ENCODE data around the gene UCHL5. TPM values are rescaled to one million over a fixed set of nuclear protein-coding genes. Genes with fewer than 3 reads are reported as not detected.

The UCHL5 gene
- total RNA-seq, 1 experiment from 2014 or later: 100 TPM

DNA sequence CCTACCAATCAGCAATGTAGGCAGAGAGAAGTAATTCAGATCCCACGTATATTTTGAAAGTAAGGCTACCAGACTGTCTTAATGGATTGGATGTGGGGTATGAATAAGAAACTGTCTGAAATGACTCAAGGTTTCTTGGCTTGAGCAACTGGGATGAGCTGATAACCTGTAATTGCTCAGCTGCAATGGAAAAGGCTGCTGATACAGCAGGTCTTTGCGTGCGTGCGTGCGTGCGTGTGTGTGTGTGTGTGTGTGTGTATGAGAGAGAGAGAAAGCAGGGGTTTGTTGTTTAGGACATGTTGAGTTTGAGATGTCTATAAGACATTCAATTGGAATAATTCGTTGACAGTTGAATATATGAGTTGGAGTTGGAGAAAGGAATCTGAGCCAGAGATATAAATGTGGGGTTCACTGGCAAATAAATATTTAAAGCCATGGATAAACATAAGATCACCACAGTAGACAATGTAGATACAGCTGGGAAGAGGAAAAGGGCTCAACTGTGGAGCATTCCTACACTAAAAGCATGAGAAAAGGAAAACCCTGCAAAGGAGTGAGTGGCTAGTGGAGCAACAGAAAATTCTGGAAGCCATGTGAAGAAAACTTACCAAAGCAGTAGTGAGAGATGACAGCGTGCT, 72.9 kb downstream of the UCHL5 start:
- H3K9me3 ChIP-seq (ENCODE audit: low read depth, low read length, poor library complexity, severe bottlenecking): no peaks in the 10 kb centered on the region
- no peak overlapping the region for H3K4me3 ChIP-seq (ENCODE audit: low read depth, low read length, poor library complexity, severe bottlenecking)
- POLR2A ChIA-PET (ENCODE audit: low non-redundant PET): no interaction called here
- no peaks in the 10 kb centered on the region for H3K27me3 ChIP-seq (replicated peaks; ENCODE audit: insufficient read depth, low read depth, low read length, poor library complexity)
- CTCF ChIA-PET: no interaction called here
- no peaks in the 10 kb centered on the region for H3K4me1 ChIP-seq (ENCODE audit: insufficient read depth, low read length, poor library complexity, severe bottlenecking)
- intact Hi-C loops (cut with micrococcal nuclease; ENCODE audit: unreplicated experiment): no loop called here
- DNase-seq (ENCODE audit: low spot score): no peak
- no peaks in the 10 kb centered on the region for H3K36me3 ChIP-seq (ENCODE audit: insufficient read depth, low read length, poor library complexity, severe bottlenecking)
- BruUV-seq (replicated peaks): no TSS peak
- TF ChIP-seq, protein P1, sequence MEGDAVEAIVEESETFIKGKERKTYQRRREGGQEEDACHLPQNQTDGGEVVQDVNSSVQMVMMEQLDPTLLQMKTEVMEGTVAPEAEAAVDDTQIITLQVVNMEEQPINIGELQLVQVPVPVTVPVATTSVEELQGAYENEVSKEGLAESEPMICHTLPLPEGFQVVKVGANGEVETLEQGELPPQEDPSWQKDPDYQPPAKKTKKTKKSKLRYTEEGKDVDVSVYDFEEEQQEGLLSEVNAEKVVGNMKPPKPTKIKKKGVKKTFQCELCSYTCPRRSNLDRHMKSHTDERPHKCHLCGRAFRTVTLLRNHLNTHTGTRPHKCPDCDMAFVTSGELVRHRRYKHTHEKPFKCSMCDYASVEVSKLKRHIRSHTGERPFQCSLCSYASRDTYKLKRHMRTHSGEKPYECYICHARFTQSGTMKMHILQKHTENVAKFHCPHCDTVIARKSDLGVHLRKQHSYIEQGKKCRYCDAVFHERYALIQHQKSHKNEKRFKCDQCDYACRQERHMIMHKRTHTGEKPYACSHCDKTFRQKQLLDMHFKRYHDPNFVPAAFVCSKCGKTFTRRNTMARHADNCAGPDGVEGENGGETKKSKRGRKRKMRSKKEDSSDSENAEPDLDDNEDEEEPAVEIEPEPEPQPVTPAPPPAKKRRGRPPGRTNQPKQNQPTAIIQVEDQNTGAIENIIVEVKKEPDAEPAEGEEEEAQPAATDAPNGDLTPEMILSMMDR (conservative IDR thresholded peaks at IDR 0.05; ENCODE audit: low read depth, low read length): no peak
- no peak for TF ChIP-seq EZH2 (IDR thresholded peaks at IDR 0.05; ENCODE audit: borderline replicate concordance, low read depth, low read length, poor library complexity, severe bottlenecking)
- H3K27ac ChIP-seq (ENCODE audit: low read depth, low read length, poor library complexity, severe bottlenecking): no peak overlapping the region

- intact Hi-C loops (cut with micrococcal nuclease; ENCODE audit: unreplicated experiment): no loop called here
- no TSS peak for BruUV-seq (replicated peaks)
- TF ChIP-seq, protein P1 (conservative IDR thresholded peaks at IDR 0.05; ENCODE audit: low read depth, low read length): no peak
- TF ChIP-seq EZH2 (IDR thresholded peaks at IDR 0.05; ENCODE audit: borderline replicate concordance, low read depth, low read length, poor library complexity, severe bottlenecking): no peak
- Histone ChIP-seq H3K9me3 (ENCODE audit: low read depth, low read length, poor library complexity, severe bottlenecking) (no peaks in the 10 kb centered on the region), H3K27me3 (replicated peaks; ENCODE audit: insufficient read depth, low read depth, low read length, poor library complexity) (no peaks in the 10 kb centered on the region), H3K36me3 (ENCODE audit: insufficient read depth, low read length, poor library complexity, severe bottlenecking) (no peaks in the 10 kb centered on the region), H3K4me1 (ENCODE audit: insufficient read depth, low read length, poor library complexity, severe bottlenecking) (no peaks in the 10 kb centered on the region), H3K4me3 (ENCODE audit: low read depth, low read length, poor library complexity, severe bottlenecking) (no peak overlapping the region), H3K27ac (ENCODE audit: low read depth, low read length, poor library complexity, severe bottlenecking) (no peak overlapping the region)
- DNase-seq (ENCODE audit: low spot score): no peak
- POLR2A ChIA-PET (ENCODE audit: low non-redundant PET): no interaction called here
- CTCF ChIA-PET: no interaction called here
Measured at GRCh38 chr1:192984080-192984479, 75.1 kb downstream of the UCHL5 start.

GRCh38 chr1:192983349-192983980, 75.7 kb downstream of the UCHL5 start:
- BruUV-seq (replicated peaks): no TSS peak
- POLR2A ChIA-PET (ENCODE audit: low non-redundant PET): no interaction called here

More at GRCh38 chr1:192983349-192983980, 75.7 kb downstream of the UCHL5 start:
- CTCF ChIA-PET: no interaction called here
- Histone ChIP-seq H3K4me1 (ENCODE audit: insufficient read depth, low read length, poor library complexity, severe bottlenecking) (no peaks in the 10 kb centered on the region), H3K4me3 (ENCODE audit: low read depth, low read length, poor library complexity, severe bottlenecking) (no peak overlapping the region), H3K27ac (ENCODE audit: low read depth, low read length, poor library complexity, severe bottlenecking) (no peak overlapping the region), H3K9me3 (ENCODE audit: low read depth, low read length, poor library complexity, severe bottlenecking) (no peaks in the 10 kb centered on the region), H3K36me3 (ENCODE audit: insufficient read depth, low read length, poor library complexity, severe bottlenecking) (no peaks in the 10 kb centered on the region), H3K27me3 (replicated peaks; ENCODE audit: insufficient read depth, low read depth, low read length, poor library complexity) (no peaks in the 10 kb centered on the region)
- DNase-seq (ENCODE audit: low spot score): no peak
- no peak for TF ChIP-seq EZH2 (IDR thresholded peaks at IDR 0.05; ENCODE audit: borderline replicate concordance, low read depth, low read length, poor library complexity, severe bottlenecking)
- TF ChIP-seq, protein P1 (conservative IDR thresholded peaks at IDR 0.05; ENCODE audit: low read depth, low read length): no peak
- intact Hi-C loops (cut with micrococcal nuclease; ENCODE audit: unreplicated experiment): no loop called here

All from A673 (cell line).